ENCODE results near the gene RNF10. TPM values are rescaled to one million over a fixed set of nuclear protein-coding genes. Genes with fewer than 3 reads are reported as not detected.

The RNF10 gene
- total and polyA plus RNA-seq, 8 donors: 92.5 to 151 (median 106) TPM

- 90 to 91% methylated on average over 5 of the region's 5 CpGs for WGBS, 2 donors
- intact Hi-C loops (cut with DNase I): no loop called here
- peaks cover 3 to 12% (median 6%) of the 10 kb centered on the region in 3 donors for H3K4me1 ChIP-seq
- ATAC-seq (no peak), FAIRE-seq (no peak), DNase-seq (no peak)
- no peaks in the 10 kb centered on the region for H3K9me3 ChIP-seq
- no peaks in the 10 kb centered on the region for H3K36me3 ChIP-seq
- no peak for TF ChIP-seq CTCF (IDR thresholded peaks at IDR 0.05)
- peak overlapping the region in 1 of 4 donors; percentile 10 for H3K27ac ChIP-seq
- H3K27me3 ChIP-seq: no peaks in the 10 kb centered on the region
- no peak overlapping the region for H3K4me3 ChIP-seq
These were observed 43.8 kb upstream of the RNF10 start for GRCh38 chr12:120490325-120490724.

- Histone ChIP-seq H3K4me1 (peaks cover 3 to 12% (median 6%) of the 10 kb centered on the region in 3 donors), H3K9me3 (no peaks in the 10 kb centered on the region), H3K27ac (peak overlapping the region in 2 of 4 donors; percentile 5 to 23), H3K36me3 (no peaks in the 10 kb centered on the region), H3K4me3 (no peak overlapping the region), H3K27me3 (no peaks in the 10 kb centered on the region)
- 44 to 56% methylated on average over 2 of the region's 2 CpGs for WGBS, 2 donors
- ATAC-seq (peak in 3 of 4 donors; percentile 23 to 51 (median 24)), DNase-seq (peak; percentile 32 to 80 (median 51)), FAIRE-seq (no peak)
- no peak for TF ChIP-seq CTCF (IDR thresholded peaks at IDR 0.05)
- intact Hi-C loops (cut with DNase I): no loop called here
These were observed 43.2 kb upstream of the RNF10 start for GRCh38 chr12:120490833-120491512.

DNA sequence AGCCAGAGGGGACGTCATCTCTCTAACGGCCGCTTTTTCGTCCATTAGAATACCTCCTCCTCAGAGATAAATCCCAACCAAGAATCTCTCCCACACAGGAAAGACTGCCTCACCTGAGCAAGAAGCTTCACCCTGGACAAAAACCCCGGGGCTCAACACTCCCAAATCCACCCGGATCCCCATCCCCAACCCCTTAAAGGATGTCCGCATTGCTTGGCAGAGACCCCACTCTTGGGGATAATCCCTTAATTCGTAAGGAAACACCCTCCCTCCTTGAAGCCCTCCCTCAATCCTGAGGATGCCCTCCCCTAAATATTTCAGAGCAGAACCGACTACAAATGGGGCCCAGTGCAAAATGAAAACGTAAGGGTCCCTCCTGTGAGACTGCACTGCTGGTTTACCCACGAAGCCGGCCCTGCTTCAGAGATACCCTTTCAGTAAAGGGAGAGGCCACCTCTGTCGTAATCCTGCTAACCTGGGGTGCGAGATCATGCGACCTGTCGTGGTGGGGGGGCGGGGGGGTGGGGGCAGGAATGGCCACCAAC, 38.9 kb upstream of the RNF10 start:
- H3K36me3 ChIP-seq: no peaks in the 10 kb centered on the region
- ATAC-seq (no peak), FAIRE-seq (no peak), DNase-seq (peak in 1 of 6 donors; percentile 19)
- no peak for TF ChIP-seq CTCF (IDR thresholded peaks at IDR 0.05)
- H3K27ac ChIP-seq: peak overlapping the region in 3 of 4 donors; percentile 82 to 92 (median 87)
- H3K9me3 ChIP-seq: no peaks in the 10 kb centered on the region
- H3K4me3 ChIP-seq: peak overlapping the region; percentile 46 to 91 (median 83)
- H3K4me1 ChIP-seq: peaks cover 8 to 15% (median 12%) of the 10 kb centered on the region in 3 donors
- intact Hi-C loops (cut with DNase I): no loop called here
- no peaks in the 10 kb centered on the region for H3K27me3 ChIP-seq
- 18 to 21% methylated on average over 17 of the region's 17 CpGs for WGBS, 2 donors

DNA sequence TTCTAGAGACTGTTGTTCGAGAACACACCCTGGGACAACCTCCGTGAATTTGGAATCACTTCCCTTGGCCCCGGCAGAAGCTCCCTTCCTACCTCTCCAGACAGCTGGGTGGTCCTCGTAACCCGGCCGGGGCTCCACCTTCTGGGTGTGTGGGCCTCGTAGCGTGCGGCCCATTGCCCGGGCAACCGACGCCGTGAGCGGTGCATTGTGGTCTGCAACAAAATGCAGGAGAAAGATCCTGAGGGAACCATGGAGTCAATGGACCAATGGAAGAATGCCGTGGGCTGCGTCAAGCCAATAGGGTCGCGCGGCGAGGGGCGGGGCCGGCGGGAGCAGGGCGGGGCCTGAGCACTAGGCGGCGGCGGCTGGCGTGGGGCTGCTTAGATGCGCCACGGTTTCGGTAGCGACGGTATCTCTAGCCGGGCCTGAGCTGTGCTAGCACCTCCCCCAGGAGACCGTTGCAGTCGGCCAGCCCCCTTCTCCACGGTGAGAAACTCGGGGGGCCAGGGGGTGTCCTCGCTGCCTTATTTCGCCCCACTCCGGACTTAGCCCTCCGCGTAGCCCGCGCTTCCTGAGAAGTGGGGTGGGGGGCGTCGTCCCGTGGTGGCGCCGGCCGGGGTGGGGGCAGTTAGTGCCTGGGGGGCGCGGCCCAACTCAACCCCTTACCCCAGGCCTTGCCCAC, 38.3 kb upstream of the RNF10 start, which contains the start of gene DYNLL1:
DYNLL1 (plus strand) TSS at position 383 of the 682 bp plus-strand sequence. CDS start 309 bp downstream, outside the sequence.
- H3K27me3 ChIP-seq: no peaks in the 10 kb centered on the region
- H3K36me3 ChIP-seq: no peaks in the 10 kb centered on the region
- H3K27ac ChIP-seq: peak within 1 kb of the TSS; percentile 66 to 92 (median 84)
- WGBS, 2 donors: 0 to 1% methylated on average over 46 to 53 of the region's 53 CpGs
- FAIRE-seq (no peak), ATAC-seq (peak; percentile 94 to 99 (median 96)), DNase-seq (peak; percentile 94 to 99 (median 98))
- peak within 1 kb of the TSS; percentile 82 to 97 (median 88) for H3K4me3 ChIP-seq
- no peak for TF ChIP-seq CTCF (IDR thresholded peaks at IDR 0.05)
- intact Hi-C loops (cut with DNase I): no loop called here
- H3K4me1 ChIP-seq: peaks cover 8 to 15% (median 9%) of the 10 kb centered on the region in 3 donors
- no peaks in the 10 kb centered on the region for H3K9me3 ChIP-seq
